Esophagus squamous epithelium (tissue), 5 donors: ENCODE measurements around the gene KIF6. TPM values are rescaled to one million over a fixed set of nuclear protein-coding genes. Genes with fewer than 3 reads are reported as not detected.

Experiments
- DNase-seq: peaks from one replicate; lab custom pipeline; 2025; lab: John Stamatoyannopoulos, UW
- H3K27ac ChIP-seq, 4 donors: fragments of 200-600 bp; sonication (generic); one replicate each; pipeline ENCODE4 v1.5.1; 2016 to 2019; ENCODE audit warnings: mild to moderate bottlenecking in 1 of 4
- H3K27me3 ChIP-seq, 4 donors: fragments of 200-600 bp; sonication (generic); 1 replicate in 3 of 4; 2 replicates in 1 of 4; pipeline versions ENCODE4 v1.5.1 to v1.6.0; 2017 to 2021; ENCODE audit warnings: antibody characterized with exemption in 1 of 4
- H3K36me3 ChIP-seq, 3 donors: fragments of 200-600 bp; sonication (generic); one replicate each; pipeline ENCODE4 v1.5.1; 2016 to 2019
- H3K4me1 ChIP-seq, 3 donors: fragments of 200-600 bp; sonication (generic); one replicate each; pipeline ENCODE4 v1.5.1; 2017 to 2019
- H3K4me3 ChIP-seq, 4 donors: fragments of 200-600 bp; sonication (generic); 1 replicate in 3 of 4; 2 replicates in 1 of 4; pipeline ENCODE4 v1.5.1; 2016 to 2019; ENCODE audit warnings: mild to moderate bottlenecking in 2 of 4, moderate library complexity in 1 of 4
- H3K9me3 ChIP-seq, 3 donors: fragments of 200-600 bp; sonication (generic); one replicate each; pipeline ENCODE4 v1.5.1; 2016 to 2019
- POLR2A ChIP-seq, 4 donors: fragments of 450-650 bp; IDR thresholded peaks; one replicate each; pipeline ENCODE4 v1.6.1; 2017; ENCODE audit warnings: antibody characterized with exemption in 4 of 4, mild to moderate bottlenecking in 4 of 4, moderate library complexity in 3 of 4
- WGBS, 2 donors: methylation state at CpG; one replicate each; pipeline ENCODE4 v1.1.5; 2018; 5-methylcytosine and 5-hydroxymethylcytosine counted together
- intact Hi-C: fragments of 100-400 bp; cut with DNase I; formaldehyde crosslinking; loops from one replicate; pipeline ENCODE4 v1.15.0; 2022
- total RNA-seq, 4 donors: library from RNA; depleted of rRNA; stranded (reverse); fragments of >200 nt; gene quantifications; one replicate each; pipeline ENCODE4 v1.1.0, GENCODE V29; 2016
- TF ChIP-seq, protein P1 (sequence below), 6 experiments: fragments of 450-650 bp in 4 of 6; fragments of 200-600 bp in 2 of 6; sonication (generic) in 2 of 6; IDR thresholded peaks; one replicate each; pipeline ENCODE4 v1.5.1; 2016 to 2019; ENCODE audit warnings: antibody characterized with exemption in 6 of 6, mild to moderate bottlenecking in 4 of 6, moderate library complexity in 4 of 6
- donor health status: DM: yes; HTN: yes; CAD: no.

KIF6 gene
- total RNA-seq, 4 donors from 2014 or later: 0.19 TPM; not detected in 3

DNA sequence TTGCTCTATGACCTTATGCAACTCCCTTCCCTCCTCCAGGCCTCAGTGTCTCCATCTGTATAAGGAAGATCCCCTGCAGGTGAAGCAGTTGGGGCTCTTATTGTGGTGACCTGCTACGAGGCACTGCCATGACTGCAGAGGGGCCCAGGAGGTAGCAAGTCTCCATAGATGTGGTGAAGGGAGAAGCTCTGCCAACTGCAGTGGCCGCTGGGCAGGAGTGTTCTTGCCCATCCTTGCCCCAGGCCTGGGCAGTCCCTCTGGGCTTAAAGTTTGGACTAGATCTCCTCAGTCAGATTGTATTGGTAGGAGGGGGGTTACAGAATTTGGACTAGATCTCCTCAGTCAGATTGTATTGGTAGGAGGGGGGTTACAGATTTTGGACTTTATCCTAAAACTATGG, 423.2 kb downstream of the KIF6 start:
- TF ChIP-seq POLR2A (IDR thresholded peaks at IDR 0.05): no peak
- TF ChIP-seq, protein P1, sequence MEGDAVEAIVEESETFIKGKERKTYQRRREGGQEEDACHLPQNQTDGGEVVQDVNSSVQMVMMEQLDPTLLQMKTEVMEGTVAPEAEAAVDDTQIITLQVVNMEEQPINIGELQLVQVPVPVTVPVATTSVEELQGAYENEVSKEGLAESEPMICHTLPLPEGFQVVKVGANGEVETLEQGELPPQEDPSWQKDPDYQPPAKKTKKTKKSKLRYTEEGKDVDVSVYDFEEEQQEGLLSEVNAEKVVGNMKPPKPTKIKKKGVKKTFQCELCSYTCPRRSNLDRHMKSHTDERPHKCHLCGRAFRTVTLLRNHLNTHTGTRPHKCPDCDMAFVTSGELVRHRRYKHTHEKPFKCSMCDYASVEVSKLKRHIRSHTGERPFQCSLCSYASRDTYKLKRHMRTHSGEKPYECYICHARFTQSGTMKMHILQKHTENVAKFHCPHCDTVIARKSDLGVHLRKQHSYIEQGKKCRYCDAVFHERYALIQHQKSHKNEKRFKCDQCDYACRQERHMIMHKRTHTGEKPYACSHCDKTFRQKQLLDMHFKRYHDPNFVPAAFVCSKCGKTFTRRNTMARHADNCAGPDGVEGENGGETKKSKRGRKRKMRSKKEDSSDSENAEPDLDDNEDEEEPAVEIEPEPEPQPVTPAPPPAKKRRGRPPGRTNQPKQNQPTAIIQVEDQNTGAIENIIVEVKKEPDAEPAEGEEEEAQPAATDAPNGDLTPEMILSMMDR (IDR thresholded peaks at IDR 0.05): no peak
- H3K9me3 ChIP-seq: no peaks in the 10 kb centered on the region
- intact Hi-C loops: no loop called here
- 95% methylated on average over 2 of the region's 2 CpGs; no CpG with 5 or more reads in 1 of the 2 donors for WGBS, 2 donors
- no peak overlapping the region for H3K4me3 ChIP-seq
- no peak overlapping the region for H3K27ac ChIP-seq
- peaks cover 0 to 4% (median 0%) of the 10 kb centered on the region in 4 donors for H3K27me3 ChIP-seq
- no peaks in the 10 kb centered on the region for H3K36me3 ChIP-seq
- no peak for DNase-seq
- H3K4me1 ChIP-seq: peaks cover 0 to 7% (median 4%) of the 10 kb centered on the region in 3 donors

DNA sequence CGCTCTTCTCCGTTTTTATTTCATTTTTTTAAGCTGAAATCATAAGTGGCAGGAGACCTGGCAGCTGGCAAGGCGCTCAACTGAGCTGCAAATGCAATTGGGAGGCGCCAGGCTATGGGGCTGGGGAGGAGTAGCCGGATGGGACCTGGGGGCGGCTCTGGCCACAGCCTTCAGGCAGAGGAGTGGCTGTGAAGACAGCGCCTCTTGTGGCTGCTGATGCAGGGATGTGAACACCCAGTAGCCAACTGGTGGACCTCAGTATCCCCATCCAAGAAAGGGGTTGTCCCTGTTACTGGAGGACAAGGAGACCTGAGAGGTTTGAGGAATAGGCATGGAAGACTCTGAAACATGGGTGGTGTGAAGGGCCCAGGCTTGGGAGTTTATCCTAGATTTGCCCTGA, 423.6 kb downstream of the KIF6 start:
- Histone ChIP-seq H3K4me3 (no peak overlapping the region), H3K27me3 (peaks cover 0 to 4% (median 0%) of the 10 kb centered on the region in 4 donors), H3K27ac (no peak overlapping the region), H3K4me1 (peaks cover 0 to 7% (median 4%) of the 10 kb centered on the region in 3 donors), H3K36me3 (no peaks in the 10 kb centered on the region), H3K9me3 (no peaks in the 10 kb centered on the region)
- TF ChIP-seq, protein P1 (IDR thresholded peaks at IDR 0.05): peak in 1 of 6 experiments; percentile 20
- TF ChIP-seq POLR2A (IDR thresholded peaks at IDR 0.05): no peak
- WGBS, 2 donors: 60 to 76% methylated on average over 1 to 3 of the region's 7 CpGs
- intact Hi-C loops: no loop called here
- no peak for DNase-seq

DNA sequence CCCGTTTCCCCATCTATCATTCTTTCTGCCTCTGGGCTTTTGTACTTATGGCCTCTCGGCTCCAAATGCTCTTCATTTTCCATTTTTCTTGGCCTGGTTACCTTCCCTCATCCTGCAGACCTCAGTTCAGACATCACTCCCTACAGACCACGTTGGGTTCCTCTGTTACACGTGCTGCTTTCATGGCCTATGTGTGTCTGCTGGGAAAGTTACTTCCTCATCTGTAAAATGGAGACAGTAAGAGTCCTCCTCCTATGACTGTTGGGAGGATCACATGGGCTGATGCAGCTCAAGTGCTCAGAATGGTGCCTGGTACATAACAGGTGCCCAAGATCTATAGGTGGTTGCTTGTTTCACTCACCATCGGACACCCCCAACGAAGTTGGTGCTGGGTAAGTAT, 424.5 kb downstream of the KIF6 start:
- Histone ChIP-seq H3K27ac (no peak overlapping the region), H3K4me3 (no peak overlapping the region), H3K4me1 (peaks cover 0 to 7% (median 4%) of the 10 kb centered on the region in 3 donors), H3K36me3 (no peaks in the 10 kb centered on the region), H3K27me3 (peaks cover 0 to 4% (median 0%) of the 10 kb centered on the region in 4 donors), H3K9me3 (no peaks in the 10 kb centered on the region)
- intact Hi-C loops: no loop called here
- no peak for TF ChIP-seq POLR2A (IDR thresholded peaks at IDR 0.05)
- TF ChIP-seq, protein P1 (IDR thresholded peaks at IDR 0.05): no peak
- no peak for DNase-seq
- WGBS, 2 donors: 77 to 84% methylated on average over 6 of the region's 6 CpGs

DNA sequence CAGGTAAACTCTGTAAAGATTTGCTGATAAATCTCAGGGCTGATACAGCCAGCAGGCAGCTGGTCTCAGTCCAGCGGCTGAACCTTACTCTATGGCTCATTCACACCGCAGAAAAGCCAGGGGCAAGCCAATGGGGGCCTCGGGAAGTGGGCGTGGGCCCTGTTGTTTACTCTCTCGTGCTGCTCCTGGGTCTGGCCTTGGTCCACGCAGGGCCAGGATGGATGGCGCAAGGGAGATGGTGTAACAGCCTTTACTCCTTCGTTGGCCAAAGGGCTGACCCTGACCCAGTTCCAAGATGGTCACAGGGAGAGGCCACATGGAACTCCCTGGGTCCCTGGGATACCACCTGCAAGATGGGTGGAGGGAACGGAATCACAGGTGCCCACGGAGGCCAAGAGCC, 427.1 kb downstream of the KIF6 start:
- no peaks in the 10 kb centered on the region for H3K36me3 ChIP-seq
- peaks cover 0 to 5% (median 4%) of the 10 kb centered on the region in 3 donors for H3K4me1 ChIP-seq
- intact Hi-C loops: no loop called here
- H3K27me3 ChIP-seq: peaks cover 0 to 5% (median 0%) of the 10 kb centered on the region in 4 donors
- no peak for DNase-seq
- no peak overlapping the region for H3K4me3 ChIP-seq
- no peak overlapping the region for H3K27ac ChIP-seq
- TF ChIP-seq, protein P1 (IDR thresholded peaks at IDR 0.05): no peak
- no peak for TF ChIP-seq POLR2A (IDR thresholded peaks at IDR 0.05)
- WGBS, 2 donors: 43 to 71% methylated on average over 5 to 6 of the region's 10 CpGs
- H3K9me3 ChIP-seq: no peaks in the 10 kb centered on the region

DNA sequence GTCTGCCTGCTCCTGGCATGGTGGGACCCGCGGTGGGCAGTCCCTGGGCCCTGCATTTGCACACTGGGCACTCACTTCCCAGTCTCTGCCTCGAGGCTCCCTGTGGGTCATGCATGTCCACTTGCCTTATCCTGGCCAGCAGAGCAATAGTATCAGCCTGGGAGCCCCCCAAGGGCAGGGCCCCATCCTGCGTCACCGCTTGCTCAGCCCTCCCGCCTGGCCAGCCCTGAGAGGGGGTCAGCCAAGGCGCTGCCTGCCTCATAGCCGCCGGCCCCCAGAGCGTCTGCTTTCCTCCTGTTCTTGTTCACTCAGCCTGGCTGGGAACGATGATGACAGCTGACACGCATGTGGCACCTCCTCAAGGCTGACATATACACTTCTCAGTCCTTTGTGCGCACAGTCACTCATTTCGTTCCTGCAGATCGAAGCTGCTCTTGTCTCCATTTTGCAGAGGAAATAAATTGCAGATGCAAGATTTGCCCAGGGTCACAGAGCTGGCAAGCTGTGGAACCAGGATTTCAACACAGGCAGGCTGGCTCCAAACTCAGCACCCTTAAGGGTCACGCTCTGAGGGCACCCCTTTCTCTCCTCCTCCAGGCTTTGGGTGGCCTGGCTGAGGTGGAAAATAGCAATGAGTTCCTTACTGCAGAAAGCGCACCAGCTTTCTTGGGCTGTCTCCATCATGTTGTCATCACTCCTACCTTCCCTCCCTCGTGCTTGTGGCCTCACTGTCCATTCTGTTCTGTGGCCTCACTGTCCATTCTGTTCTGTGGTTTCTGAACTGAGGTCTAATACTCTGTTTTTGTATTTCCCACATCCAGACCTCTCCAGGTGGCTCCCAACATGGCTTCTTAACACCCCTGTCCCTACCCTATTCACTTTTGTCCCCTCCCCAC, 428.2 kb downstream of the KIF6 start:
- intact Hi-C loops: no loop called here
- WGBS, 2 donors: 73 to 74% methylated on average over 16 to 17 of the region's 18 CpGs
- Histone ChIP-seq H3K4me3 (no peak overlapping the region), H3K27me3 (peaks cover 0 to 12% (median 0%) of the 10 kb centered on the region in 4 donors), H3K36me3 (no peaks in the 10 kb centered on the region), H3K27ac (no peak overlapping the region), H3K9me3 (no peaks in the 10 kb centered on the region), H3K4me1 (no peaks in the 10 kb centered on the region)
- TF ChIP-seq, protein P1 (IDR thresholded peaks at IDR 0.05): no peak
- no peak for TF ChIP-seq POLR2A (IDR thresholded peaks at IDR 0.05)
- no peak for DNase-seq
